Stimulated activated CD4-positive, alpha-beta T cell treated with anti-CD3 and anti-CD28 coated beads, Interleukin-15, amount 100 ng/mL, for 24 hours (primary cell): ENCODE measurements around the gene ERVW-1.
A peak's percentile ranks its signal among the peaks of the same experiment; 100 is the strongest.
"Not testable (repeated sequence)": the region's sequence is repeated elsewhere in the genome, so short reads cannot be mapped to it uniquely, and the experiment has no call there.

ENCODE experiments used
- DNase-seq: peaks from one replicate; pipeline ENCODE4 v3.0.0-alpha.2; 2020

Gene ERVW-1

GRCh38 chr7:92466682-92467081 is 11.1 kb downstream of the ERVW-1 start:
- no peak for DNase-seq

DNA sequence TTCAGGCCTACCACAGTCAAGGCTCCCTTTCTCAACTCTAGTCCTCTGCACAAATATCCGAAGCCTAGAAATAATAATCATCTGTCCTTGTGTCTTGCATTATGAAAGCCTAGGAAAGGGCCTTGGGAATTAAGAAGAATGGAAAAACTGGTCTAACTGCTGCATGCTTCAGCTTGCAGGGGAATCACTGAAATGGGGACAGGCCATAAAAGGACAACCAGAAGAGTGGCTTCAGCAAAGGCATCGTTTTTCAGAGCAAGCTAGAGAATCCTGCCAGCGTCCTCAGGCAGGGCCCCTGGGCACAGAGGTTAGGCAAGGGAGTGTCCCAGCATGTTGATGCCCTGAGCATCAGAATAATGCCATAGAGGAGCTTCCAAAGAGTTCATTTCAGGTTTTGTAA is 13.2 kb downstream of the ERVW-1 start:
- no peak for DNase-seq

GRCh38 chr7:92462560-92462959 is 15.2 kb downstream of the ERVW-1 start:
- no peak for DNase-seq

- DNase-seq: peak; percentile 29
Measured at GRCh38 chr7:92461027-92462003, 16.4 kb downstream of the ERVW-1 start.

GRCh38 chr7:92460510-92460909 is 17.2 kb downstream of the ERVW-1 start:
- DNase-seq: no peak

- DNase-seq: no peak
Measured at GRCh38 chr7:92460109-92460508, 17.6 kb downstream of the ERVW-1 start.

DNA sequence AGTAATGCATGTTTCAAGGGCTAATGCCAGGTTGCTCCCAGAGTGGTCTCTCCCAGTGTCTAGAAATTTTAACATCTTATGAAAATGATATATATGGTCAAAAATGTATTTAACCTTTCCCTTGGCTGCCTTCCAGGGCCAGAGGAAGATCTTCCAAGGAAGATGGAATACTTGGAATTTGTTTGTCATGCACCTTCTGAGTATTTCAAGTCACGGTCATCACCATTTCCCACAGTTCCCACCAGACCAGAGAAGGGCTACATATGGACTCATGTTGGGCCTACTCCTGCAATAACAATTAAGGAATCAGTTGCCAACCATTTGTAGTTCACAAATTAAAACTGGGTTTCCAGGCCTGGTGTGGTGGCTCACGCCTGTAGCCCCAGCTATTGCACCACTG is 21.5 kb downstream of the ERVW-1 start:
- no peak for DNase-seq

- no peak for DNase-seq
Measured at GRCh38 chr7:92451645-92452044, 26.1 kb downstream of the ERVW-1 start.

- peak; percentile 56 for DNase-seq
Measured at GRCh38 chr7:92448205-92448747, 29.5 kb downstream of the ERVW-1 start.

DNA sequence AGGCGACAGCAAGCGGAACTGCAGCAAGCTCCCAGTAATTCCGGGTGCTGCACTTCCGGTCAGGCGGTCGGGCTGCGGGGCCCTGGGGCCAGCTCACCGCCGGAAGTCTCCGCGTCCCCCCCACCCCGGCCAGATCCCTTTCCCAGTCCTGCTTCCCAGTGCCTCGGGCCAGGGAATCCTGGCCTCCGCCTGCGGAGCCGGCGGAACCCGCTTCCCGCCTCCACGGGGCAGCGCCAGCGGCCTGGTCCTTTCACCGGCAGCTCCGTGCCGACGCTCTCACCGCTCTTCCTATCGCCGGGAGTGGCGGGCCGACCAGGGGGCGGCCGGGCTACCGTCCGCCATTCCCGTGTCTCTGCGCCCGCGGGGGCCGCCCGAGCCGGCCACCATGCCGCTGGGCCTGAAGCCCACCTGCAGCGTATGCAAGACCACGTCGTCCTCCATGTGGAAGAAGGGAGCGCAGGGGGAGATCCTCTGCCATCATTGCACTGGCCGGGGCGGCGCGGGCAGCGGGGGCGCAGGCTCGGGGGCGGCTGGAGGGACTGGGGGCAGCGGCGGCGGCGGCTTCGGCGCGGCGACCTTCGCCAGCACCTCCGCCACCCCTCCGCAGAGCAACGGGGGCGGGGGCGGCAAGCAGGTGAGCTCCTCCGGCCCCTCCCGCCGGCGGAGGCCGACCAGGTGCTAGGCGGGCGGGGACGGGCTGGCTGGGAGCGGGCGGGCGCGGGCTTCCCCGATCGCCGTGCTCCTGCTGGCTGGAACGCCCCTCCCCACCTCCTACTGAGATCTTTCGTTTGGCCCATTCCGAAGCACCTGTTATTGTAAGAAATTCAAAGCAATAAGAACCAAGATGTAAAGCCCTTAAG is 30.2 kb downstream of the ERVW-1 start, which contains the start of gene GATAD1:
Gene GATAD1 (plus strand): TSS at position 138 of the 860 bp plus-strand sequence. CDS start 248 bp downstream, at position 386.
- peak; percentile 87 for DNase-seq

GRCh38 chr7:92446869-92447344 is 30.8 kb downstream of the ERVW-1 start:
- no peak for DNase-seq

DNA sequence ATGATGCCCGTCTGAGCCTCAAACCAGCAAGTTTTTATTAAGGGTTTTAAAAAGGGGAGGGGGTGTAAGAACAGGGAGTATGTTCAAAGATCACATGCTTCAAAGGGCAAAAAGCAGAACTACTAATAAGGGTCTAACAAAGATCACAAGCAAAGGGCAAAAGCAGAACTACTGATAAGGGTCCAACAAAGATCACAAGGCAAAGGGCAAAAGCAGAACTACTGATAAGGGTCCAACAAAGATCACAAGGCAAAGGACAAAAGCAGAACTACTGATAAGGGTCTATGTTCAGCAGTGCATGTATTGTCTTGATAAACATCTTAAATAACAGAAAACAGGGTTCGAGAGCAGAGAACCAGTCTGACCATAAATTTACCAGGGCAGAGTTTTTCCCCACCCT is 35.0 kb downstream of the ERVW-1 start:
- not testable (repeated sequence) for DNase-seq

GRCh38 chr7:92437956-92438491 is 39.7 kb downstream of the ERVW-1 start:
- DNase-seq: no peak

DNA sequence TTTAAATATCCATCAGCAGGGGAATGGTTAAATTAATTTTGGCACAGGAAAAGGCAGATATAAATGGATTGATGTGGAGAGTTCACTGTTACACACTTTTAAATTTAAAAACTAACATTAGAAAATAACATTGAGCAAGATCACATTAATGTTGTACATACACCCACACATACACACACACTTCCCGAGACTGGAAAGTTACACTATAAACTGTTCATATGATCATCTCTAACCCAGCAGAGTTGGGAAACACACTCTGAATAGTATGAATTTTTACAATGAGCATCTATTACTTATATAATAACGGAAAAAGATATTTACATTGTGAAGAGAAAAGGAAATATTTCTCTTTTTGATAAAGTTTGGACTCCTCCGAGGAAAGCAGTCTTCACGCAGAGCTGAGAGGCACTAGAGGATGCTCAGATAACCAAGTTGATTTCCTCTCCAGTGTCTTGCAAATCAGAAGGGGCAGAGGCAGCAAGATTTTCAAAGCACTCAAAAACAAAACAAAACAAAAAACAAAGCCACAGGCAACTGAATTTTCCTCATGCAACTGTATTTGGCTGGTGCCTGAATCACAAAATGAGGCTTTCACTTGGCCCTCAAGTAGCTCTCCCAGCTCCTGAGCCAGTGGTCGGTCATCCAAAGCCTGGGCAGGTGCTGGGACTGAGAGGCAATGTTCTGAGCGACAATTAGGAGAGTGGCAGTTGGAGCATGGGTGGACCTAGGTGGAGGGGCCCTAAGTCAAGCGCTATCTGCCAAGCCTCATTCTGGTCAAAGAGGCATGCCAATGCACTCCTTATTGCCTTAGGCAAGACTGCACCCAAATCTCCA is 40.9 kb downstream of the ERVW-1 start:
- DNase-seq: no peak

DNA sequence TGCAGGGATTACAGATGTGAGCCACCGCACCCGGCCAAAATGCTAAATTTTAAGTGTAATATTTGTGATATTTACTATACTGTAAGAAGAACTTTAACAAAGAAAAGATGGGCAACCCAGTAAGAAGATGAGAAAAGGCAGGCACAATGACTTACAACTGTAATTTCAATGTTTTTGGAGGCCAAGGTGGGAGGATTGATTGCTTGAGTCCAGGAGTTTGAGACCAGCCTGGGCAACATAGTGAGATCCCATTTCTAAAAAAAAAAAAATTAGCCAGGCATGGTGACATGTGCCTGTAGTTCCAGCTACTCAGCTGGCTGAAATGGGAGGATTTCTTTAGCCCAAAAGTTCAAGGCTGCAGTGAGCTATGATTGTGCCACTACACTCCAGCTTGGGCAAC is 42.2 kb downstream of the ERVW-1 start:
- no peak for DNase-seq

GRCh38 chr7:92433019-92433418 is 44.7 kb downstream of the ERVW-1 start:
- no peak for DNase-seq

DNA sequence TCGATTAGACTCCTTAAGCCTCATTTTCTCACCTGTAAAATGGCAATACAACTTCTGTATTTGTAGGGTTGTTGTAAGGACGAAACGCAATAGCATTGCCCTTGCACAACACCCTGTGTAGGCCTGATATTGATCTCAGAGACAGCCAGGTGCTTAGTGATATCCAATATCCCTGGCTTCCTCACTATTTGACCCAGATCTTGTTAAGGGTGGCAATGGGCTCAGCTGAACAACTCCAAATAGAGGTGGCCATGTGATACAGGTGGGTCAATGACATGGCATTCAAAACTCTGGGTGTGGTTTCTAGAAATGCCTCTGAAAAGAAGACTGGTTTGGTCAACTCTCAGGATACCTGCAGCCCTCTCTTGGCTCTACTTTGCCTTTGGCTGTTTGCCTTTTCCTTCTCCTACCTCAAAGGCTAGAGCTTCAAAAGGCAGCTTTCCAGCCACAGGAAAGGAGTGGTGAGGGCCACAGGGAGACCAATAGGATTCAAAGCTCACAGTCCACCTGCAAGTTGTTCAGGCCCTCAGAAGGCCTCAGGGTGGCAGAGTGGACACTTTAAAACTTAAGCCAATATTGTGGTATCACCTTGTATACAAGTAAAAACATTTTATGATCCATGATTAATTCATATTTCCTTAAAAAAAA is 45.3 kb downstream of the ERVW-1 start:
- no peak for DNase-seq

- DNase-seq: no peak
Measured at GRCh38 chr7:92427193-92427592, 50.6 kb downstream of the ERVW-1 start.

DNA sequence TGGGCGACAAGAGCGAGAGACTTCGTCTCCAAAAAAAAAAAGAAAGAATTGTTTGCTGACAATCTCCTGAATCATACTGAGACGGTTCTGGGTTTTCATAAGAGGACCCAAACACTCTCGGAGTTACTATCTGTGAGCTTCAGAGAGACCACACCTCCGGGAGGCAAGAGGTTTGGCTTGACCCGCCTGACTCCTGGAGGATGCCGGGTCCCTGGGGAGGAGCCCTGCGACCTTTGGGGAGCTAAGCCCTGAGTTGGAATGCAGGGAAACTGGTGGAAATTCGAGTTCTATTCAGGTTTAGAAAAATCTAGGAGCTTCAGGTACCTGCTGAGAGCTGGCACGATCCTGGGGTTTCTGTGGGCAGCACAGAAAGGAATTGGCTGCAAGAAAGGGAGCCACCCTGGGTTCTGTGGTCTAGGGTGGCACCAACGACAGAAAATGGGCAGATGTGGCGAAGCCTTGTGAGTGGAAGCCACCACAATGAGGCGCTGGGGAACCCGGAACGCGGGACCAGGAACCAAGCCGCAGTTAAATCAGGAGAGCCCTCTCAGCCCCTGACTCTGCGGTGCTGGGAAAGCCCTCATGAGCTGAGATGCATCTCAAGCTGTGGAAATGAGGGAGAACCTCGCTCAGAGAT is 52.3 kb downstream of the ERVW-1 start:
- DNase-seq: peak; percentile 8

GRCh38 chr7:92423710-92424131 is 54.0 kb downstream of the ERVW-1 start:
- DNase-seq: no peak

- no peak for DNase-seq
Measured at GRCh38 chr7:92422926-92423325, 54.8 kb downstream of the ERVW-1 start.
